HepG2 (cell line): Measurements from ENCODE around the gene ZNF488. TPM values are rescaled to one million over a fixed set of nuclear protein-coding genes. Genes with fewer than 3 reads are reported as not detected.

Source experiments
- ATAC-seq: fragments of 200-7000 bp; cut with Tn5 transposase; 3 replicates; pipeline ENCODE4 v1.9.1; 2020; ENCODE audit warnings: mild to moderate bottlenecking, moderate library complexity
- BruUV-seq: library from RNA; stranded (reverse); fragments of 400-500 nt; replicated peaks from 2 replicates; lab custom pipeline; 2021; lab: Mats Ljungman, UMichigan
- CTCF ChIA-PET: fragments of 300-600 bp; formaldehyde crosslinking; extraction: SDS; loops from one replicate; lab custom pipeline; 2021; ENCODE audit warnings: low total read pairs, inconsistent platforms, low intra/inter-chr PET ratio; lab: Yijun Ruan, JAX
- POLR2A ChIA-PET: fragments of 350-600 bp; sonication (Branson Sonifier 250); formaldehyde crosslinking; loops from one replicate; lab custom pipeline; 2020; ENCODE audit warnings: antibody characterized with exemption, inconsistent platforms; lab: Yijun Ruan, JAX
- DNase-seq: peaks from one replicate; pipeline ENCODE4 v3.0.0-alpha.2; 2015; ENCODE audit warnings: low spot score
- FAIRE-seq: peaks from 3 replicates; lab custom pipeline; 2011; peaks lifted over from hg19 to GRCh38; lab: Jason Lieb, UNC
- H2AFZ ChIP-seq: one replicate; pipeline ENCODE4 v1.6.1; 2011; ENCODE audit warnings: low read length, inconsistent platforms
- H3K27ac ChIP-seq: fragments of 300-600 bp; 3 replicates; pipeline ENCODE4 v1.8.0; 2011; ENCODE audit warnings: mixed run types, mild to moderate bottlenecking, mixed read lengths, low read length, inconsistent platforms; ENCODE audit not compliant: insufficient read depth; ENCODE audit errors: extremely low read length
- H3K27me3 ChIP-seq, 2 experiments: fragments of 200-600 bp in 1 of 2; 2 replicates in 1 of 2; 3 replicates in 1 of 2; pipeline versions ENCODE4 v1.6.0 to v1.8.0; 2011; ENCODE audit warnings: low read length in 2 of 2, mild to moderate bottlenecking in 2 of 2, moderate library complexity in 2 of 2, inconsistent platforms in 1 of 2; ENCODE audit not compliant: insufficient read depth in 2 of 2, control insufficient read depth in 1 of 2
- H3K36me3 ChIP-seq, 2 experiments: fragments of 200-600 bp in 1 of 2; replicated peaks in 1 of 2; 2 replicates in 1 of 2; 3 replicates in 1 of 2; pipeline versions ENCODE4 v1.5.1 to v1.8.0; 2011; ENCODE audit warnings: low read length in 2 of 2, inconsistent platforms in 1 of 2; ENCODE audit not compliant: insufficient read depth in 2 of 2, control insufficient read depth in 1 of 2
- H3K4me1 ChIP-seq: 2 replicates; pipeline ENCODE4 v1.5.1; 2012; ENCODE audit warnings: low read length, inconsistent platforms; ENCODE audit not compliant: insufficient read depth
- H3K4me2 ChIP-seq: 2 replicates; pipeline ENCODE4 v1.6.0; 2011; ENCODE audit warnings: low read depth, low read length, inconsistent platforms
- H3K4me3 ChIP-seq, 3 experiments: fragments of 200-600 bp in 1 of 3; sonication (generic), shearing (Covaris generic) in 1 of 3; replicated peaks in 1 of 3; 2 replicates each; pipeline ENCODE4 v1.5.1; 2011 to 2016; ENCODE audit warnings: low read length in 3 of 3, inconsistent platforms in 2 of 3, low read depth in 2 of 3, mild to moderate bottlenecking in 2 of 3, control low read depth in 1 of 3, mixed read lengths in 1 of 3; ENCODE audit not compliant: insufficient read depth in 1 of 3
- H3K79me2 ChIP-seq: one replicate; pipeline ENCODE4 v1.6.1; 2011; ENCODE audit warnings: low read length, inconsistent platforms; ENCODE audit not compliant: insufficient read depth
- H3K9ac ChIP-seq: 2 replicates; pipeline ENCODE4 v1.6.0; 2011; ENCODE audit warnings: mild to moderate bottlenecking, low read depth, low read length, inconsistent platforms; ENCODE audit not compliant: insufficient read depth
- H3K9me3 ChIP-seq: 2 replicates; pipeline ENCODE4 v1.5.1; 2012; ENCODE audit warnings: mild to moderate bottlenecking, low read length
- H4K20me1 ChIP-seq: 2 replicates; pipeline ENCODE4 v1.6.0; 2011; ENCODE audit warnings: inconsistent platforms, mild to moderate bottlenecking, low read length, moderate library complexity; ENCODE audit not compliant: insufficient read depth
- MXI1 ChIP-seq: IDR thresholded peaks from 3 replicates; pipeline ENCODE4 v1.6.1; 2012; ENCODE audit warnings: low read depth, low read length, inconsistent platforms, borderline replicate concordance
- SAFB2 ChIP-seq: sonication (generic); formaldehyde crosslinking; IDR thresholded peaks from 2 replicates; pipeline ENCODE4 v1.5.1; 2020; ENCODE audit warnings: missing genetic modification reagents, low read depth, mild to moderate bottlenecking, borderline replicate concordance
- ZBTB26 ChIP-seq: IDR thresholded peaks from 2 replicates; pipeline ENCODE4 v1.6.1; 2016; ENCODE audit warnings: missing compliant biosample characterization, missing genetic modification reagents, borderline replicate concordance
- ZBTB34 ChIP-seq: sonication (generic); formaldehyde crosslinking; IDR thresholded peaks from 2 replicates; pipeline ENCODE4 v1.8.0; 2022; ENCODE audit warnings: mild to moderate bottlenecking, missing genetic modification reagents
- ZBTB44 ChIP-seq: sonication (generic); formaldehyde crosslinking; IDR thresholded peaks from 2 replicates; pipeline ENCODE4 v1.4.0; 2020; ENCODE audit warnings: missing genetic modification reagents
- ZNF543 ChIP-seq: sonication (generic); formaldehyde crosslinking; IDR thresholded peaks from 2 replicates; pipeline ENCODE4 v1.4.0; 2020; ENCODE audit warnings: mild to moderate bottlenecking, missing genetic modification reagents
- ZNF589 ChIP-seq: sonication (generic); formaldehyde crosslinking; conservative IDR thresholded peaks from 2 replicates; pipeline ENCODE4 v1.8.0; 2022; ENCODE audit warnings: mild to moderate bottlenecking, moderate library complexity, missing genetic modification reagents
- ZNF740 ChIP-seq: sonication (generic); formaldehyde crosslinking; IDR thresholded peaks from 2 replicates; pipeline ENCODE4 v1.4.0; 2020; ENCODE audit warnings: missing genetic modification reagents
- WGBS: methylation state at CpG from one replicate; pipeline ENCODE4 v1.1.6; 2017; ENCODE audit warnings: low lambda C conversion rate; 5-methylcytosine and 5-hydroxymethylcytosine counted together
- in situ Hi-C: cut with HindIII; loops from 2 replicates; pipeline ENCODE4 v1.10.0; 2017; ENCODE audit warnings: low pct_unique_long_range_greater_than_20kb; ENCODE audit not compliant: extremely low pct_ligation_motif_present
- intact Hi-C: fragments of 100-400 bp; cut with micrococcal nuclease; formaldehyde crosslinking; loops from one replicate; pipeline ENCODE4 v1.10.0; 2022; ENCODE audit not compliant: unreplicated experiment
- polyA plus RNA-seq, 8 experiments: library from polyadenylated mRNA; depleted of rRNA in 3 of 8; stranded (reverse) in 7 of 8; unstranded in 1 of 8; fragments of >200 nt; fragmentation: Illumina TruSeq in 4 of 8; extraction: Trizol in 4 of 8; gene quantifications; 2 replicates each; pipeline versions ENCODE4 v1.2.1 to v1.2.3, GENCODE V29; 2011 to 2016; ENCODE audit warnings: low read depth in 4 of 8, missing spikeins in 1 of 8, mixed read lengths in 1 of 8; ENCODE audit not compliant: insufficient read depth in 1 of 8
- total RNA-seq, 5 experiments: library from RNA; depleted of rRNA; stranded (reverse); fragments of >200 nt; fragmentation: Illumina TruSeq; extraction: Trizol; gene quantifications; 2 replicates each; pipeline ENCODE4 v1.2.3, GENCODE V29; 2016; ENCODE audit warnings: low read depth in 1 of 5

The ZNF488 gene
- total and polyA plus RNA-seq, 2 of the 13 experiments (the other 11 are each of a cell fraction or from before 2014, with no cell fraction given), result 0.13 to 0.15 TPM

- ATAC-seq, result no peak
- WGBS, result 35% methylated on average over 4 of the region's 5 CpGs
- H3K27ac ChIP-seq, result no peak overlapping the region
- intact Hi-C loops (no loop called here), in situ Hi-C loops (no loop called here)
- no peaks in the 10 kb centered on the region for H3K36me3 ChIP-seq
- POLR2A ChIA-PET, result no interaction called here
- no peak for DNase-seq
- no peaks in the 10 kb centered on the region for H3K79me2 ChIP-seq
- H4K20me1 ChIP-seq, result no peaks in the 10 kb centered on the region
- H2AFZ ChIP-seq, result no peak overlapping the region
- no peak overlapping the region for H3K9ac ChIP-seq
- CTCF ChIA-PET, result no interaction called here
- TF ChIP-seq ZBTB26 (CRISPR knock-in tag), result no peak
- no peak for TF ChIP-seq MXI1
- TF ChIP-seq ZBTB34 (CRISPR knock-in tag), result no peak
- TF ChIP-seq SAFB2 (CRISPR knock-in tag), result no peak
- no peak for TF ChIP-seq ZNF543 (CRISPR knock-in tag)
- no peak for TF ChIP-seq ZNF589 (CRISPR knock-in tag)
- no peak for TF ChIP-seq ZBTB44 (CRISPR knock-in tag)
- no peak for TF ChIP-seq ZNF740 (CRISPR knock-in tag)
- peaks cover 0 to 10% of the 10 kb centered on the region in 2 experiments; a peak in 1 of 5 replicates for H3K27me3 ChIP-seq
- H3K9me3 ChIP-seq, result no peaks in the 10 kb centered on the region
- no peak overlapping the region for H3K4me3 ChIP-seq
- no TSS peak for BruUV-seq
- no peak for FAIRE-seq
- H3K4me2 ChIP-seq, result no peak overlapping the region
- H3K4me1 ChIP-seq, result peaks cover 13% of the 10 kb centered on the region; the same call in 1 of the 2 replicates
Measured at GRCh38 chr10:47412177-47412730, 28.2 kb upstream of the ZNF488 start.
